Activated naive CD4-positive, alpha-beta T cell (primary cell): Measurements from ENCODE around the gene CMTM4.
A peak's percentile ranks its signal among the peaks of the same experiment; 100 is the strongest.
"Not testable (repeated sequence)": the region's sequence is repeated elsewhere in the genome, so short reads cannot be mapped to it uniquely, and the experiment has no call there.

Experiments
- DNase-seq, 4 experiments: peaks; one replicate each; lab custom pipeline; 2025; lab: John Stamatoyannopoulos, UW

Gene CMTM4

DNA sequence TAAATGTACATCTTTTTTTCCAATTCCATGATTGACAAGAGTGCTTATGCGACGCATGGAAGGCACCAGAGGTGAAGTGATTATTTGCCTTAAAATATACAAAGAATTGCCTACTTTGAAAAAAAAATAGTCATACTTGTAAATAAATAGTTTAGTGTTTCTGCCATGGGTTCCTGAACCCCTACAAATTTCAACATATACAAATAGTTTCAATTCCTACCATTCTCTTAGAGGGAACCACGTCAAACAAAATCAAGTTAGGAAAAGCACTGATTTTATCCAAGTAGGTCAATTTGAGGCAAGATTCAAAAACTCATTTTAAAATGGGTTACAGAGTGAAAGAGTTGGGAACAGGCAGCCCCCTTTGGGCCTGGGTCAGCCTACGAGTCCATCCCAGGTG is 80.4 kb downstream of the CMTM4 start:
- no peak for DNase-seq

DNA sequence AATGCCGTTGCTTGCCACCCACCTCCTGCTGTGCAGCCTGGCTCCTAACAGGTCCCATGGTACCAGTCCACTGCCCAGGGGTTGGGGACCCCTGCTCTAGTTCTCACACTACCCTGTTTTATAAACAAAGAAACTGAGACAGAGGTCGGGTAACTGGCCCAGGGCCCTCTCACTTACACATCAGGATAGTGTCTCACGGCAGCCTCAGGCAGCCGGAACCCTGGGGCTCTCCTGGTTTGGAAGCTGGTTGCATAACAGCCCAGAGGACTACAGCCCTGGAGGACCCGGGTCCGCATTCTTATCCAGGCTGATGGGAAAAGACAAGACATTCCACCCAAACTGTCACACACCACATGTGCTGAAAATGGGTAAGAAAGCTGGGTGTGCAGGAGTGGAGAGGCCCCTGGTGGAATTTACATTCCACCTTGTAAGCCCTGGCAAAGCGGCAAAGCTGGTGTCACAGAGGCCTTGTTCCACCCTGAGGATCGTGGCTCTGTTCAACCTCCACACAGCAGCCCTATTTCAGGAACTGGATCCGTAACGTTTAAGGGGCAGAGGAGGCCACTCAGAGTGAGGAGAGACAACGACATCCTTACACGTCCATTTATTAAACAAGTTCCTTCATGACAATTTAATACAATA is 82.3 kb downstream of the CMTM4 start:
- no peak for DNase-seq

DNA sequence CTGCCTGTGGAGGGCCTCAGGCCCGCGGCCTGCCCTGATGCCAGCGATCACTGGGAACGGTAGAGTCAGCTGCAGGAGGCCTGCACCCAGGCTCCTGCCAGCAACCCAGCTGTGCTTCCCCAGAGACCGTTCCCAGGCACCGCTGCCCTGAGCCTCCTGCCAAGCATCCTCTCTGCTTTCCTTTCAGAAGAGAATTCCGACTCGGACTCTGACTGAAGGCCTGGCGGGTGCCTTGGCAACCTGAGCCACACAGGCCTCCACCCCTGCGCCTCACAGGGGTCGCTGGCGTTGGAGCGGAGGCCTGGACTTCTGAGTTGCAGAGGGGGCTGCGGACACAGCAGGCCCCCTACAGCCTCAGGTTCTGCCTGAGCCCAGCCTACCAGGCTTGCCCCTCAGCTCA is 84.1 kb downstream of the CMTM4 start:
- DNase-seq, result no peak

DNA sequence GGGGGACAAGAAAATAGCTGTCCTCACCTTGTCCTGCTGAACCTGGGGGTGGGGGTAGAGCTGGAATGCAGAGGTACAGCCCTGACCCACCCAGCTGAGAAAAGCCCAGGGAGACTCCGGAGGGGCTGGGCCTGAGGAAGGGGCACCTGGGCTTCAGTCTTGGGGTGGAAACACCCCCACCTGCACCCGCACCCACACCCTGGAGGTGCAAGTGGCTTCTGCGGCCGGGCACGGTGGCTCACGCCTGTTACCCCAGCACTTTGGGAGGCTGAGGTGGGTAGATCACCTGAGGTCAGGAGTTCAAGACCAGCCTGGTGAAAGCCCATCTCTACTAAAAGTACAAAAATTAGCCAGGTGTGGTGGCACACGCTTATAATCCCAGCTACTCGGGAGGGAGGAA is 84.6 kb downstream of the CMTM4 start:
- not testable (repeated sequence) for DNase-seq

DNA sequence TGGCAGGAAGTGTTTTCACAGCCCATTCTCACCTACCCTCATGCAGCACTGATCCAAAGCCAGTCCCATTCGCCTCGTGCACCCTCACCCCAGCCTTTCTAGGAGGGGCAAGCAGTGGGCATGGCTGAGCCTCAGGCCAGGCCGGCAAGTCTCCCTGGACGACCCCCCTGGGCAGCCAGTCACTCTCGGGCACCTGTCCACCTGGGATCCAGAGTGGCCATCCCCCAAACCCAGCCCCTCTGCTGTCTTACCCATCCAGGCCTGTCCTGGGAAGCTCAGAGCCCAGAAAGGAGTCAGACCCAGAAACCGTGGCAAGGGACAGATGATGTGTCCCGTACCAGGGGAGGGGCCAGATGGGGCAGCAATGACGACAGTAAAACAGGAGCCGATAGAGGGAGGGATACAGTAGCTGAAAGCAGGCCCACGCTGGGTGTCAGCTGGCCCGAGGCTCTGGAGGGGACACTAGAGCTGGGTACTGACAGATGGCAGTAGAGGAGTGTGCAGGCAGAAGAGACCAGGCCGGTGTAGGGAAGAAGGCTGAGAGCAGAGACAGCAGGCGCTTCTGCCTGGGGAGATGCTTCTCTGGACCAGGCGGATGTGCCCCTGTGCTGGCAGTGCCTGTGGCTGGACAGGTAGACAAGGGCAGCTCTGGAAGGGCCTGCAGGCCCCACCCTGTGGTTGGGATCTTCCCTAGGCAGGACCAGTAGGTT is 86.3 kb downstream of the CMTM4 start:
- DNase-seq, result no peak

DNA sequence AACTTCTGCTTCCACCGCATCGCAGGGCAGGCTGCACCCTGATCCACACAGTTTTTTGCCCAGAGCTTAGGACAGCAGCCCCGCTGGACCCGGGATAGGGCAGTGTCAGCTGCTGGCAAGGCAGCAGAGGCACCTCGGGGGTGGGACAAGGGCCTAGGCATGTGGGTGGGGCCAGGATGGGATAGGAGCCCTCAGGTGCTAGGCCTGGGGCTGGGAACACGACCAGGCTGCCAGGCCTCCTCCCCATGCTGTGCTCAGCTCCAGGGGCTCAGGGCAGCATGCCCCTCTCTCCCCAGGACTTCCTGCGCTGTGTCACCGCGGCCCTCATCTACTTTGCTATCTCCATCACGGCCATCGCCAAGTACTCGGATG is 87.4 kb downstream of the CMTM4 start:
- no peak for DNase-seq

DNA sequence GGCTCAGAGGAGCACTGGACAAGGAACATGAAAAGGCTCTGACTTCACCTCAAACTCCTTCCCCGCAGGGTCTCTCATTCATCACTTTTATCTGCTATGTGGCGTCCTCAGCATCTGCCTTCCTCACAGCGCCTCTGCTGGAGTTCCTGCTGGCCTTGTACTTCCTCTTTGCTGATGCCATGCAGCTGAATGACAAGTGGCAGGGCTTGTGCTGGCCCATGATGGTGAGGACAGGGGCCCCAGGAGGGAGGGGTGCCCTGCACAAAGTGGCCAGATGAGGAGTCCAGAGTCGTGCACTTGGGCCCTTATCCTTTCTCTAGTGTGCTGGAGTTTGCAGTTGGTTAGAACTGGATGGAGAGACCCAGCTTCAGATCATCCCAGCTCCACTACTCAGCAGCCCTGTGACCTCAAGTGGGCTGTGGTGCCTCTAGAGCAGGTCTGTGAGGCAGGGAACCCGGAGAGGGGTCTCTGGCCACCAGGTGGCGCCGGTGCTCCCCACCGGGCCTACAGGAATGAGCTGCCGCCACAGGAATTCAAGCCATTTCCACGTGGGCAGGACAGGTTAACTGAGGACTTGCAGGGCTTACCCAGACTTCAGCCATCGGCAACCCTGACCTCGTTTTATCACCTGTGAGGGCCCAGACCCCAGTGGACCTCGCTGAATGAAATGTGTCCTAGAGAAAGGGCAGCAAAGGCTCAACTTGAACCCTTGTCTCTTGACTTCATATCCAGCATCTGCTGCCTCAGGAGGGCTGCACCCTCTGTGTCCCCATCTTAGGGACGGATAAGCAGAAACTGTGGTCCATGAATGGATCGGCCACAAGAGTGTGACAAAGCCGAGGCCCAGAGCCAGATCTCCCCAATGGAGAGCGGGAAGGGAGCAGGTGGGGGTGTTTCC is 88.1 kb downstream of the CMTM4 start:
- peak; percentile 64 to 83 (median 71) for DNase-seq

DNA sequence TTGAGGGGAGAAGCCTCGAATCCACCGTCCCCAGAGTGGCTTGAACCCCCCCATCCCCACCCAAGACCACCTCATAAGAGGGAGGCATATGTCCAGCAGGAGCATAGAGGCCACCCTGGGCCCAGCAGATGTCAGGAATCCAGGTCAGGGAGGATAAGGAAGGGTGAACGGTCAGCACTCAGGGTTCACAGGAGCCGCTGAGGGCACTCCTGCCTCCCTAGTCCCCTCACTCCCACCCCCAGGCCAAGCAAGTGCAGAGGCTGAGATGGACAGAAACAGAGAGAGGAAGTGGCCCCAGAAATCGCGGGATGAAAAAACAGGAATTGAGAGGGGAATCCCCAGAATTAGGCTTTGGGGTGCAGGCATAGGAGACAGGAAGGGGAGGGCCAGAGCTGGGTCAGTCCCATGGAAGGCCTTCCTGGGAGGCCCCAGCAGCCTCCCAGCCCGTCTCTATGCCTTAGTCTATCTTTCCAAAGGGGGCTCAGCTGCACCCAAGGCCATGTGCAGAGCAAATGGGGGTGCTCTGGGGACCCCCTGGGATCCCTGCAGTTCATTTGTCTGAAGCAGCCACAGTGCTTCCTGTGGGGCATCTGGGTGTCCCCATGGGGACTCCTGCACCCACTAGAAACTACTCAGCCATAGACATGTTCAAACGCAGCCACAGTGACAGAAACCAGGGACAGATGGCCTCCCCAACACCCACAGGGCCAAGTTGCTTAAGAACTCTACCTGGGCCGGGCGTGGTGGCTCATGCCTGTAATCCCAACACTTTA is 90.4 kb downstream of the CMTM4 start:
- no peak for DNase-seq

DNA sequence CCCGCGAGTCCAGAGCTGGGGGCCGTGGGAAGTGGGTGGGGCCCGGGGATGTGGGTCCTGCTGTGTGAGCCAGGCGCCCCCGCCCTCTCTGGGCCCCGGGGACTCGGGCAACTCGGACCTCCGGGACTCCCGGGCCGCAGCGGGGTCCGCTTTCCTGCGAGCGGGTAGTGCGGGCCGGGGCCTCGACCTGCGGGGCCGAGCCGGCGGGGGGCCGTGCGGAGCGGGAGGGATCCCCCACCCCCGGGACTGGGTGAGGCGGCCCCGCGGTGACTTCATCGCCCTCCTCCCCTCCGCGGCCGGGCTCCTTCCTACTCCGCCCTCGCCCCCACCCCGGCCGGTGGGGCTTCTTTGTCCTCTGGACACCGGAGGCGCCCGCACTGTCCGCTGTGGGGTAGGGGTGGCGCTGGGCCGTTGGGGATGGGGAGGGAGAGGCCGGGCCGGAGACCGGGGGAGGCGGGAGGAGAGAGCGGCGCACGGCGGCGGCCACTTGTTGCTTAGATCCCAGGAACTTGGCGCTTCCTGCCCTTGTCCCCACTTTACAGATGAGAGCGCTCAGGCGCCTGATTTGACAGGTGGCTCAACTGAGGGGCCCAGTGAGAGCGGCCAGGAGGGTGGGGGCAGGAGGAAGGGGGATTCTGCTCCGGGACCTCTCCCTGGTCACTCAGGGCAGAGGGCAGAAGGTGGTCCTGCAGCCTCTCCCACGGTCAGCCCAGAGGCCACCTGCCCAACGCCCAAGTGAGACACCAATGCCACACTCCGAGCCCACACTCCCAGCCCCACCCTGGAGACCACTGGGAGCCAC is 91.2 kb downstream of the CMTM4 start:
- peak in 1 of 4 experiments; percentile 53 for DNase-seq

DNA sequence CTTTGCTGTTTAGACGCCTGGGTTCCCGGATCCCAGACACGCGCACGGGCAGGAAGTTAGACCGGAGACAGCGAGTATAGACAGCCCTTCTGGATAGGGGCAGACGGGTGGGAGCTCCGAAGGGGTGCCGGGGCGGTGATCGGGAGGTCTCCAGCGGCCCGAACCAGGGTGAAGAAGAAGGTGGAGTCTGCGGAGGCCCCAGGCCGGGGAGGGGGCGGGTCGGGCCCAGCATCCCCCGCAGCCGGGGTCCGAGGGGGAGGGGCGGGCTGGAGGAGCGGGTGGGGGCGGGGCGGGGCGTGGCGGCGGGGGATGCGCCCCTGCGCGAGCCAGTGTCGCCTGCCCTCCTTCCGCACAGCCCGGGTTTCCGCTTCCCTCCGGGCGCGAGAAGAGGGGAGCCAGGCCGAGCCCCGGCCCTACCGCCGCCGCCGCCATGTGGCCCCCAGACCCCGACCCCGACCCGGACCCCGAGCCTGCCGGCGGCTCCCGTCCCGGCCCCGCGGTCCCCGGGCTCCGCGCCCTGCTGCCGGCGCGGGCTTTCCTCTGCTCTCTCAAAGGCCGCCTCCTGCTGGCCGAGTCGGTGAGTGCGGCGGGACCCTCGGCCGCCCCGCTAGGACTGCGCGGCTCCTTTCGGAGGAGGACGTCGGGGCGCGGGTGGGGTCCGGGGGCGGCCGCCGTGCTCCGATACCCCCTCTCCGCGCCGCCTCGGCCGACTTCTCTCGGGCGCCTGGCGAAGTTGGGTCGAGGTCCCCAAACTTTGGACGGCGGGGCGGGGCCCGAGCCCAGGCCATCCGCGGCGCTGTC is 92.0 kb downstream of the CMTM4 start, which contains the start of gene CMTM3:
Gene CMTM3, plus strand, starts transcription at position 329 of the 801 bp plus-strand sequence. Its CDS starts 102 bp downstream, at position 431.
- peak; percentile 41 to 70 (median 55) for DNase-seq

DNA sequence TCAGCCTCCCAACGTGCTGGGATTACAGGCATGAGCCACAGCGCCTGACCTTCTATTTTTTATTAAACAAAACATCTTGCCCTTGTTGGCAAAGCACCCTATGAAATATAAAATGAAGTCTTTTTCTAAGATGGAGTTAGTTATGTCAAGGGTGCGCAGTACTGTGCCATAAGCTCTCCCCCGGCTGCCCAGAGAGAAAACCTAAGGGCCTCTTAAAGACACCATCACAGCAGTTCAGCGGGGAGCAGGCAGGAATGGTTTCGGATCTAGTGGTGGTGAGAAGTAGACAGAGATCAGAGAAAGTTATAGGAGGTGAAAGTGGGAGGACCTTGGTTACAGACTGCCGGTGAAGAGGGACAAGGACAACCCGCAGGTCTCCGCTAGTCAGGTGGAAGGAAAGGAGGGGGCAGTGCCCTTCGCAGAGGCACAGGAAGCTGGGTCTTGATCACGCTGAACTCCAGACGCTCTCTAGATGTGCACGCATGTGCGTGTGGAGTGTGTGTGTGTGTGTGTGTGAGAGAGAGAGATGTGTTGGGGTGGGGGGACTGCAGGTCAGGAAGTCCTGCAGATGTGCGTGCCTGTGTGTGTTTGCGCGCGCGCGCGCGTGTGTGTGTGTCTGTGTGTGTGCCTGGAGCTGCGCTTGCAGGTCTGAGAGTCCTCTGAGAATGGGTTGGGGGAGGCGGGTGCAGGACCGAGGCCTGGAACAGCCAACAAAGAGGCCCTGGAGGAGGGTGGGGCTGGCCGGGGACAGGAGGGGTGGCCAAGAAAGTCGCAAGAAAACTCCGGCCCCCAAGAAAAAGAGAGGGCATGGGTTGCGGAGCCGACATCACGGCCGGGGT is 92.8 kb downstream of the CMTM4 start:
- peak in 3 of 4 experiments; percentile 31 to 70 (median 62) for DNase-seq

DNA sequence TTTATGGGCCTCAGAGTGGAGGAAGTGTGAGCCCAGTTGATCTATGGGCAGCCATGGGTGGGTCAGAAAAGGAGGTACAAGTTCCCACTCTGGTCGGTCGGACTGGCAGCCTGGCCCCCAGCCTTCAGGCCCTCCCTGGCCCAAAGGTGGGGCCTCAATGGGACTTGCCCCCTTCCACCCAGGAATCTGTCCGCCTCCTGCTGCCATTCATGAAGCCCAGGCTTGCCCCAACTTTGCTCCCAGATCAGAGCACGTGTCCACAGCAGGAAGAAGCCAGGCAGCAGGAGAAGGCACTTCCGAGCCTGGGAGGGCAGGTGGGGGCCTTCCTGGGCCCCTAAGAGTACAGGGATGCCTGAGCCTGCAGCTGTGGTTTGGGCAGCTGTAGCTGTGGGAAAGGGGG is 95.1 kb downstream of the CMTM4 start:
- DNase-seq, result no peak

DNA sequence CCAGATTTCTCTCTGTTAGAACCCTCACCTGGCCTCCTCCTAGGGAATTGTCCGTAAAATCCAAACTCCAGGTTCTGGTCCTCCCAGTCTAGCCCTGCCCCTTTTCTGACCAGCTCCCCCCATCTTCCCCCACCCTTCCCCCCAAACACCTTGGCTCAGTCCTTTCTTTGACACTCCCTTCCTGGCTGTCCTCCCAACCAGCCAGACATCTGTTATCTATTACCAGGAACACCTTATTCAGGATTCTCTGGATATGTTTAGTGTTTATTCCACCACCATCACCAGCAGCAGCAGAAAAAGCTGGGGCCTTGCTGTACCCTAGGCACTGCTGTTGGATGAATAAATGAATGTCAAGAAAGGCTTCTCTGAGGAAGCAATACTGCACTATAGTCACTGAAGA is 96.1 kb downstream of the CMTM4 start:
- no peak for DNase-seq

DNA sequence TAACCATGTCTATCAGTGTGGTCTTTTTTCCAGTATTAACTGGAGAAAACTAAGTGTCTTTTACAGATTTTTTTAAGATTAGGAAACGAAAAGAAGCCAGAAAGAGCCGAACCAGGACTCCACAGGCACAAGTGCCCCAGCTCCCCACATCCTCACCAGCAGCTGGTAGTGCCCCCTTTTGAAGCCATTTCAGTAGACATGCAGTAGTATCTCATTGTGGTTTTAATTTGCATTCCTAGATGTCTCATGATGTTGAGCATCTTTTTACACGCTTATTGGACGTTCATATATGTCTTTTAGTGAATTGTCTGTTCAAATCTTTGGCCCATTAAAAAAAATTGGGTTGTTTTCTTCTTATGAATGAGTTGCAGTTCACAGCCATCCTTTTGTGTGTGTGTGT is 96.8 kb downstream of the CMTM4 start:
- DNase-seq, result no peak

DNA sequence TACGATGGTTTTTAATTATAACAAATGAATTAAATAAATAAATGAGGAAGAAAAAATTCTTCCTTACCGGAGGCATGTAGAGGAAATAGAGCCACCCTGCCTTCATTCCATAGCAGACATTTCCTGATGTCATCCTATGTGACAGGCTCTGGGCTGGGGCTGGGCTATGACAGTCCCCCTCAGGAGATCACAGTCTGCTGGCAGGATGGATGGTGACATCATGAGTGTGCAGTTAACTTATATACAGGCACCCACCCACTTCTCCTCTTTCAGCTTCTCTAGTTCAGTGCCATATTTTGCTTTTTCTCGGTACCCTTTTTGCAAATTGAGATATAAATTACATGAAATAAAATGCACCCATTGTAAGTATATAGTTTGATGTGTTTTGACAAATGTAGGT is 98.4 kb downstream of the CMTM4 start:
- no peak for DNase-seq

DNA sequence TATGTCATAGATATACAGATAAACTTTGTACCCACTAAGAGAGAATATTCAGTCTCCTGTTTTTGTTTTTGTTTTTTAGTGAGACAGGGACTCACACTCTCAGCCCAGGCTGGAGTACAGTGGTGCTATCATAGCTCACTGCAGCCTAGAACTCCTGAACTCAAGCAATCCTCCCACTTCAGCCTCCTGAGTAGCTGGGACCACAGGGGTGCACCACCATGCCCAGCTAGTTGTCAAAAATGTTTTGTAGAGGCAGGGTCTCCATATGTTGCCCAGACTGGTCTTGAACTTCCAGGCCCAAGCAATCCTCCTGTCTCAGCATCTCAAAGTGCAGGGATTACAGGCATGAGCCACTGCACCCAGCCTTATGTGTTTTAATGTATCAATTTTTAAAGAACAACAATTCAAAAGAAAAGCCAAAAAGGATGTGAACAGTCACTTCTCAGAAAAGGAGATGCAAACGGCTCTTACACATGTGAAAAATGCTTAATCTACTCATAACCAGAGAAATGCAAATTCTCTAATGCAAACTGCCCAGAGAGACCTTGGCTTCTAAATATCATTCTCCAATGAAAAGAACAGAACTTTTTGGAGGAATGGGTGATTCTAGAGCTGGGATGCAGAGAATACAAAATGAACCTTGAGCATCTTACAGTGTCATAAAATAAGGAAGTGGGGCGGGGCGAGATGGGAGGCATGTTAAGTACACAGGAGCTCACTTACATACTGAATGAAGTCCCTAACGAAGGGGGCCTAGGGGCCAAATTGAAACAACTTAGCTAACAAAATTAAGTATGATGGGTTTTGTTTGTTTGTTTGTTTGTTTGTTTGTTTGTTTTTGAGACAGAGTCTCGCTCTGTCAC is 99.3 kb downstream of the CMTM4 start:
- no peak for DNase-seq

DNA sequence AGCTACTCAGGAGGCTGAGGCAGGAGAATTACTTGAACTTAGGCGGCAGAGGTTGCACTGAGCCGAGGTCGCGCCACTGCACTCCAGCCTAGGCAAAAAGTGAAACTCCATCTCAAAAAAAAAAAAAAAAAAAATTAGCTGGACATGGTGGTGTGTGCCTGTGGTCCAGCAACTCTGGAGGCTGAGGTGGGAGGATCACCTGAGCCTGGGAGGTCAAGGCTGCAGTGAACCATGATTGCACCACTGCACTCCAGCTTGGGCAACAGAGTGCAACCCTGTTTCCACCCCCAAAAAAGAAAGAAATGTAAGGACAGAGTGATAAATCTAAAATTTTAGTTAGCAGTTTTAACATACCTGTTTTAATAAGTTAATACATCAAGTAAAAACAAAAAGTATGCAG is 100.0 kb downstream of the CMTM4 start:
- DNase-seq, result not testable (repeated sequence)

DNA sequence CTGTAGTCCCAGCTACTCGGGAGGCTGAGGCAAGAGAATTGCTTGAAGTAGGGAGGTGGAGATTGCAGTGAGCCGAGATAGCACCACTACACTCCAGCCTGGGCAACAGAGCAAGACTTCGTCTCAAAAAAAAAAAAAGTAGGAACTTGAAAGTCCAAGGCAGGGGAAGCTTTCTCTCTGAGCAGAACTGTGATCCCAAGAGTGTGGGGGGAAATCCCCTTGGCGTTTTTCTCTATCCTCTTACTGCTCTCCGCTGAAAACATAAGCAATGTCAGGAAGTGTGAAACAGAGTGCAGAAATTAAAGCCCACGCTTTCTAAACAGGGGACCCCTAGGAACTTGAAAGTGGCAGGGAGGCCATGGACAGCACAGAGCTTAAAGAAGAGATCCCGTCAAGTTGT is 101.8 kb downstream of the CMTM4 start:
- no peak for DNase-seq
